ENCODE data around the gene FAM3C.
"Not testable (repeated sequence)": the region's sequence is repeated elsewhere in the genome, so short reads cannot be mapped to it uniquely, and the experiment has no call there.

The FAM3C gene

DNA sequence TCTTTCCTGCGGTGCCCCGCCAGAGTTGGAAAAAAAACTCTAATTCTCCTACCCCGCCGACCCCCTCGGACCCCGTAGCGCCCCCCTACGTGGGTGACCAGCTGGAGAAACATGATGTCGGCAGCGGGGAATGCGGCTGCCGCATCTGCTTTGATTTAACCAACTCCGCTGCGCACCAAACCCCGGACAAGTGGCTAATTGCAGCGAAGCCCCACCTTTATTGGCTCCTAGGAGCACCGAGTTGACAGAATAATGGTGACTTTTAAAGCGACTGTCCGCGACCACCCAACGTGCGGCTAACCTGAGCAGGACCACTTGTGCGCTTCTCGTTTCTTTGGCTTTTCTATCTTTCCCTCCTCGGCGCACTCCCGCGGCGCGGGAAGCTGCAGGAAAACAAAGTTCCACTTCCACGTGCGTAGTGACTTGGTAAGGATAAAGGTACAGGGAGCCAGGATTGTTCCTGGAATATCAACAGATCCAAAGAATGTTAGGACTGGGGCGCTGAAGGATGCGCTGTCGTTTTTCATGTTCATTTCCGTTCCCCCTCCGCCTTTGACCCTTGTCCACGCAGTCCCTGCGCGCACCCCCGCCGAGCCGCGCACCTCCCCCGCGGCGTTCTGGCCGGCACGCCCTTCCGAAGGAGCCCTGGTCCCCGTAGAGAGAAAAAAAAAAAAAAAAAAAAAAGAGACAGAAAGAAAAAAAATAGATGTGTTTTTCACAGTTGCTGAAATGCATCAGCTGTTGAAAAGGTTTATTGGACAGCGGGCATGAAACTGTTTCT, 65.9 kb downstream of the FAM3C start:
- DNase-seq = no peak

DNA sequence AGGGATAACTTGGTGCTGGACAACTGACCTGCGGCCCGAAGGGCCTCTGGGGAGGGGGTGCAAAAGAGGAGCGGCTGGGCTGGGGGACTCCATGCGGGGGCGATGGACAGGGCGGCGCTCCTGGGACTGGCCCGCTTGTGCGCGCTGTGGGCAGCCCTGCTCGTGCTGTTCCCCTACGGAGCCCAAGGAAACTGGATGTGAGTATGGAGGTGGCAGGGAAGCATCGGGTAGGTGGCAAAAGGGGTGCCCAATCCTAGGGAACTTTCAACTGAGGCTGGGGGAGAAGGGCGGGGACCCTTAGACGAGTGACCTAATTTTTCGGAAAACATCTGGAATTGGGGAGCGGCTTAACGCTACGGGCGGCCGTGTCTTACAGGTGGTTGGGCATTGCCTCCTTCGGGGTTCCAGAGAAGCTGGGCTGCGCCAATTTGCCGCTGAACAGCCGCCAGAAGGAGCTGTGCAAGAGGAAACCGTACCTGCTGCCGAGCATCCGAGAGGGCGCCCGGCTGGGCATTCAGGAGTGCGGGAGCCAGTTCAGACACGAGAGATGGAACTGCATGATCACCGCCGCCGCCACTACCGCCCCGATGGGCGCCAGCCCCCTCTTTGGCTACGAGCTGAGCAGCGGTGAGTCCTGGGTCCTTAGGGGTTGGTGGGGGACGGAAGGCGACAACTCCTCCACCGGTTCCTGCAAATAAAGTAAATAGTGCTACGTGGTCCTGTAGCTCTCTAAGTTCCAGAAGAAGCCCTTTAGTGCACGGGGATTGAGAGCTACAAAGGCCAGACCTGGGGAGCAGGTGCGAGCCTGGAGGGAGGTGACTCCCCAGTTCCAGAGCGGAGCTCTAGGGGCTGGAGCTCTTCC, 66.7 kb downstream of the FAM3C start:
- no peak for DNase-seq

- no peak for DNase-seq
Measured at GRCh38 chr7:121328508-121329190, 67.5 kb downstream of the FAM3C start, which contains the start of gene WNT16. Gene WNT16, plus strand, starts transcription at chr7:121329000. Its CDS starts 293 bp downstream, at chr7:121329293.

- no peak for DNase-seq
Measured at GRCh38 chr7:121327671-121328070, 68.4 kb downstream of the FAM3C start.

DNA sequence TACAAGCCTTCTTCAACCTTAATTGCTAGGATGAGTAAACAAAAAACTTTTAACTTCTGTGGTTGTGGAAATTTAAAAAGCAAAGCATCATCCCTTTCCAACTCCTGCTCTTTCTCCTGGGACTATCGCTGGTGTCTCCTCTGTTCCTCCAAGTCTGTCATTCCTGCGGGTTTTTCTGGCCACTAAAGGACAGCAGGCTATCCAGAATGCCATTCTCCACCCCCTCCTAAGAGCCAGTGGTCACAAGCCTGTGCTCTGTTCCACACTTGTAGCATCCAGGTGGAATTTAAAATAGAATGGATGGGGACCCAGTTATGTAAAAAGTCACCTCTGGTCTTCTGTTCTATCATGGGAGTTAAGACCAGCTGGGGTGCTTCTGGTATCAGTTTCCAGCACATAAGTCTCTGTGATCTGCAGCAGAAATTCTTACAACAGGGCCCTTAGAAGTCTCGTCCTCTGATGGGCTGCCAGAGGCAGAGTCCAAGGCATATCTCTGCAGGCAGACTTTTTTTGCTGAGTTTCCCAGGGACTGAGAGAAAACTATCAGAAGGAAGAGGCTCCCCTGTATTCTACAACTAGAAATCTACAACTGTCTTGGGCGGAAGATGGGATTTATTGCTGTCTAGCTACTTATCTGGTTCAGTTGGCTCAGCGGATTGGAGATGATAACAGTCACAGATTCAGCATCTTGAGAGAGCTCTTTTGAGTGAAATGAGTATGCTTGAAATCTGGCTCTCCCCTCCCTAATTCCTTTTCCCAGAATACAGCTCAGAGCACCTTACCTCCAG, 72.4 kb downstream of the FAM3C start:
- DNase-seq = no peak

GRCh38 chr7:121322460-121322859, 73.6 kb downstream of the FAM3C start:
- no peak for DNase-seq

GRCh38 chr7:121315170-121315569, 80.9 kb downstream of the FAM3C start:
- DNase-seq = not testable (repeated sequence)

DNA sequence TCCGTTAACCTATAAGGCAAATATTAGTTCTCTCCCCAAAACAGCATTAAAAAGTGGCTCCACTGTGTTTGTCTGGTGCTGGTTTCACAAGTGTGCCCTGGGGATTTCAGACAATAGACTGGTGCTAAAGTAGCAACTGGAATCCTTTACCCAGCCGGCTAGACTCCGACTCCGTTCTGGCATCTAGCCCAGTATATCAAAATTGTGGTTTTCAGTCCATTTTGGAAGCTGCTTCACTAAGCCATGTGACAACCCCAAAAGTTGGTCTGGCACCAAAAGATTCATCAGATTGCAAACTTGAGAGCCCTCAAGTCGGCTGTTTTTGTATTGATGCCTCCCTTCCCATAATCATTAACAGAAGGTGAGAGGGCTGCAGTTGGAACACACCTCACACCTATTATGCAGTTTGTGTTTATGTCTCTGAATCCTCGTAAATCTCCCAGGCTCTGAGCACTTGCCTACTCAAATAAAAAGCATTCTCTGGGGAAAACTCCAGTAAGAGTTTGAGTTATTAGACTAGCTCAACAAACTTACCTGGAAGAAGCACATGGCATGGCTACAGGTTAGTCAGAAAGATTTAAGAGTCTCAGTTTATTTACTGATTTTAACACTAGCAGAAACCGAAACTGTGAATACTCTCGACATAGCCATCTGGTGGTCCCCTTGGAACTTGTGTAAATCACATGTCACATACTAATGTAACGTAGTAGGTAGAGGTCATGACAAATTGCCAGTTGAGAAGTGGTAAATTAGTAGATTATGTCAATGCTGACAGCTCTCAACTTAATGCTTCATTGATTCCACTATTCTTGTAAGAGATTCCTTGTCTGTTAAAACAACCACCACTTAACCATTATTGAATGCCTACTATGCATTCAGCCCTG, 82.1 kb downstream of the FAM3C start:
- DNase-seq = no peak

- no peak for DNase-seq
Measured at GRCh38 chr7:121313220-121313792, 82.8 kb downstream of the FAM3C start.

- no peak for DNase-seq
Measured at GRCh38 chr7:121307021-121307574, 89.0 kb downstream of the FAM3C start.

- no peak for DNase-seq
Measured at GRCh38 chr7:121306565-121306964, 89.5 kb downstream of the FAM3C start.

- no peak for DNase-seq
Measured at GRCh38 chr7:121305109-121305508, 91.0 kb downstream of the FAM3C start.

DNA sequence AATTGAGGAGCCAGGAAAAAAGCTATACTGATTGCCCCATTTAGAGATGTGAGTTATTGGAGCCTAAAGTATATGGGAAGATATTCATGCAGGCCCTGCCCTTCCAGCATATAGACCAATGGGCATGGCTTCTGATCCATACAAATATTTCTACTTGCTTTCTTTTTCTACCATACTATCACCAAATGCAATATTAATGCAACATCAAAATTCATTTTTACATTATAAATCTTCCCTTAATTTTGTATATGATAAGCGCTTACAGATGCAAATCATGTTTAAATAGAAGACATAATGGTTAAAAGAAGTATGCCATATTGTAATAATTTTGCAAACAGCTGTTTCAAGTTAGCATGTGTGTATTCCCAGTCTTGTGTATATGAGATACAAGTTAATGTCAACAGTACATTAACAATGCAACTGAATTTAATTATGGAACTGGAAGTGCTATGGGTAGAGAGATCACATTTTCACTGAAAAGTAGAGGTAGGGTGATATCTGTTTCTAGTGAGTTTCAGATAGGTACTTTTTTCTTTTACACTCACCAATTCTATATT, 91.9 kb downstream of the FAM3C start:
- no peak for DNase-seq

DNA sequence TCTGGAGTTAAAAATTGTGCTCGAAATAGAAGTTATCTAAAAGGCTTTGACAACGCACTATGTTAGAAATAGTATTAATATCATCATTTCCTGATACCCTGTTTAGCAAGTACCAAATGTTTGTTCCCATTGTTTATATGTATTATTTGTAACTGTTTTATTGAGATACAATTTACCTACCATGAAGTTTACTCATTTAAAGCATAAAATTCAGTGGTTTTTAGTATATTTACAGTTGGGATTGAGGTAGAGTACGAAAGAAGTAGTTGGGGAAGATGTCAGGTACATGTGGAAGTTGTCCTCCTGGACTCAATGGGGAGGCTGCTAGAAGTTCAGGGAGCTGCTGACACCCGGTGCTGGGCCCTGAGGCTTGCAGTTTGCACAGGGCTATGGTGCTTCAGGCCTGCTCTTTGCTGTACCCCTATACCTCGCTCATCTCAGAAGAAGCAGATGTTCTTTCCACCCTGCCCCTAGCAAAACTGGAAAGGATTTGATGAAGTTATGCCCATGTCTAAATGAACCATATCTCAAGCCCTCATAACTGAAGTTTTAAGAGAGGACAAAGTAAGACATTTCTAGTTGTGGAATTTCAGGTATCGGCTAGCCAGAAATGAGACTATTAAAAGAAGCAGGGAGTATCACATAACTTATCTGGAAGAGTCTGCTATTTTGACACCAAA, 92.5 kb downstream of the FAM3C start:
- no peak for DNase-seq

DNA sequence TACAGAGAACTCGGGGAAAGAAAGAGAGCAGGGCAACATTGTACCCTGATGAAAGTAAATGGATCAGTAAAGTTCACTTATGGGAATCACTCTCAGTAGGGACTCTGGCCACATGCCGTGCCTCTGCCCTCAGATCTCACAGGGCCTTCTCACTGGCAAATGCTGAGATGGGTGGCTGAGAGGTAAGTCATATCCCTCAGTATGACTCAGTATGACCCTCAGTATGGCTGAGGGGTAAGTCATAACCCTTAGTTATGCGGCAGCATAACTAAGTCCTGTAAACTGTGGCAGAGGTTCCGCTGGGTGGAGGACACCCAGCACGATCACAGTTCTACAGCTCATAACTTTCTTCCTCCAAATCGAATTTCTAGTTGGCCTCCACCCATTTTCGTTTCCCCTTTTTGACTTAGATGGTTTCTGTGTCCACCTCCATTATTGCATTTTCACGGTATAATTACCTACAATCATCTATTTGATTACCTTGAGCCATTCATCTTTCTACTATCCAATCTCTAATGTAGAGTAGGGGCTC, 93.8 kb downstream of the FAM3C start:
- DNase-seq = no peak

DNA sequence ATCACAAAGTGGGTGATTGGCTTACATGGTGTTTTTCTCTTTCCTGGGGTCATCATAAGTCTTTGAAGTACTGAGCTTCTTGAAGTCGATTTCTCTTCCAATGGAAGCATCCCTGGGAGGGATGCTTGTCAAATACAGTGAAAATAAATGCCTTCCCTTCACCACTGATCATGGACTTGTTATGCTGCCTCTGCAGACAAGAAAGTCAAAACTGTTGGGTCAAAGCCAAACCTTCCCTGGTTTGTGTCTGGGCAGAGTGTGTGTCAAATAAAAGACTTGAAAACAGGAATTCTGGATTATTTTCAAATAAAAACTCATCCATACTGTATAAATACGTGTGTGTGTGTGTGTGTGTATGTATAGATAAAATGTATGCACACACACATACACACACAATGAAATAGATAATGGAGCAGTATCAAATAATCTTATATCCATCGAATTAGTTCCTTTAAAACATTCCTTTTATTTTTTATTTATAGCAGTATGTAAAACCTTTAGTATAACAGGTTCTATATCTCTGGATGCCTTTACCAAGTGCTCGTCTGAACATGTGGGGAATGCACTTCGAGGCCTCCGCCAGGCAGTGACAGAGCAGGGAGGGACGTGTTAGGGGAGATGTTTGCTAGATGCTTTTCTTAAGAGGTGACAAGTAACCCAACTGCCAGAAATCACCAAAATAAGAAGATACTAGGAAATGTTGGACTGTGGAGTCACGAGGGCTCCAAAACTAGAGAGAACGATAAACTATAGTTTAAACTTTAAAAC, 94.5 kb downstream of the FAM3C start:
- no peak for DNase-seq

- no peak for DNase-seq
Measured at GRCh38 chr7:121300685-121301420, 95.3 kb downstream of the FAM3C start.
